HL-60 (cell line): Measurements from ENCODE around the gene AGAP1.

Source experiments
- DNase-seq, 2 experiments: peaks; one replicate each; pipeline ENCODE4 v3.0.0-alpha.2; 2010 to 2020; ENCODE audit warnings: low read depth in 1 of 2, low spot score in 1 of 2
- H3K27ac ChIP-seq: fragments of 250-450 bp; sonication (Bioruptor Pico); replicated peaks from 2 replicates; pipeline ENCODE4 v1.5.1; 2020; ENCODE audit warnings: mild to moderate bottlenecking, moderate library complexity
- H3K27me3 ChIP-seq: fragments of 250-450 bp; sonication (Bioruptor Pico); 2 replicates; pipeline ENCODE4 v1.5.1; 2021; ENCODE audit warnings: mild to moderate bottlenecking, moderate library complexity; ENCODE audit not compliant: insufficient read depth, poor library complexity, severe bottlenecking
- H3K4me3 ChIP-seq: replicated peaks from 2 replicates; pipeline ENCODE4 v1.5.1; 2011; ENCODE audit warnings: mild to moderate bottlenecking, control low read depth, low read length; ENCODE audit not compliant: insufficient read depth
- CTCF ChIP-seq: IDR thresholded peaks from one replicate; pipeline ENCODE4 v1.5.1; 2011; ENCODE audit warnings: low read length, control low read depth, inconsistent platforms; ENCODE audit not compliant: insufficient read depth
- GABPA ChIP-seq: IDR thresholded peaks from 2 replicates; pipeline ENCODE4 v1.6.1; 2012; ENCODE audit warnings: low read depth
- POLR2AphosphoS5 ChIP-seq: IDR thresholded peaks from 2 replicates; pipeline ENCODE4 v1.6.1; 2012; ENCODE audit warnings: low read depth
- REST ChIP-seq: IDR thresholded peaks from 2 replicates; pipeline ENCODE4 v1.6.1; 2012; ENCODE audit warnings: low read depth; ENCODE audit not compliant: insufficient replicate concordance
- SPI1 ChIP-seq: IDR thresholded peaks from 2 replicates; pipeline ENCODE4 v1.6.1; 2012; ENCODE audit warnings: low read depth, mild to moderate bottlenecking, borderline replicate concordance

The AGAP1 gene

GRCh38 chr2:235639428-235639773 lies 145.6 kb downstream of the AGAP1 start:
- Histone ChIP-seq H3K27ac (no peak overlapping the region), H3K4me3 (no peak overlapping the region), H3K27me3 (no peaks in the 10 kb centered on the region)
- TF ChIP-seq POLR2AphosphoS5 (no peak), REST (no peak), CTCF (no peak)
- no peak for DNase-seq

- TF ChIP-seq REST (no peak), GABPA (no peak), POLR2AphosphoS5 (no peak), SPI1 (no peak), CTCF (no peak)
- no peaks in the 10 kb centered on the region for H3K27me3 ChIP-seq
- no peak overlapping the region for H3K27ac ChIP-seq
- no peak overlapping the region for H3K4me3 ChIP-seq
- no peak for DNase-seq
Observed at GRCh38 chr2:235639885-235640284, 146.0 kb downstream of the AGAP1 start.

DNA sequence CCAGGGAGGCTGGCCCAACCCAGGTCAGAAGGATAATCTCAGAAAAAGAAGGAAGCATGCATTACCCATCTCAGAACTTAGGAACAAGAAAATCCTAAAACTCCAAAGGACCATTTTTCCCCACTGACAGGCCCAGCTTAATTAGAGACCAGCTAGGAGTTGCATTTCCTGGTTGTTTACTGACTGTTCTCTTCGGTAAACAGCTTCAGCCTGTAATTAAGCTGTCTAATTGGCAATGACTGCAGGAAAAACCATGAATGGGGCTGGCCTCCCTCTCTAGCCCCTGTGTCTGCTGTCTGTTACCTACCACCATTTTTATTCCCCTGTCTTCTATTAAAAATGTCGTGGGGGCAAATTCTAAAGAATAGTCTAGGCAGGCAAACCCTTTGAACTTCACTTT lies 146.5 kb downstream of the AGAP1 start:
- no peak for TF ChIP-seq SPI1
- DNase-seq: no peak
- H3K27ac ChIP-seq: no peak overlapping the region
- H3K27me3 ChIP-seq: no peaks in the 10 kb centered on the region
- no peak overlapping the region for H3K4me3 ChIP-seq

DNA sequence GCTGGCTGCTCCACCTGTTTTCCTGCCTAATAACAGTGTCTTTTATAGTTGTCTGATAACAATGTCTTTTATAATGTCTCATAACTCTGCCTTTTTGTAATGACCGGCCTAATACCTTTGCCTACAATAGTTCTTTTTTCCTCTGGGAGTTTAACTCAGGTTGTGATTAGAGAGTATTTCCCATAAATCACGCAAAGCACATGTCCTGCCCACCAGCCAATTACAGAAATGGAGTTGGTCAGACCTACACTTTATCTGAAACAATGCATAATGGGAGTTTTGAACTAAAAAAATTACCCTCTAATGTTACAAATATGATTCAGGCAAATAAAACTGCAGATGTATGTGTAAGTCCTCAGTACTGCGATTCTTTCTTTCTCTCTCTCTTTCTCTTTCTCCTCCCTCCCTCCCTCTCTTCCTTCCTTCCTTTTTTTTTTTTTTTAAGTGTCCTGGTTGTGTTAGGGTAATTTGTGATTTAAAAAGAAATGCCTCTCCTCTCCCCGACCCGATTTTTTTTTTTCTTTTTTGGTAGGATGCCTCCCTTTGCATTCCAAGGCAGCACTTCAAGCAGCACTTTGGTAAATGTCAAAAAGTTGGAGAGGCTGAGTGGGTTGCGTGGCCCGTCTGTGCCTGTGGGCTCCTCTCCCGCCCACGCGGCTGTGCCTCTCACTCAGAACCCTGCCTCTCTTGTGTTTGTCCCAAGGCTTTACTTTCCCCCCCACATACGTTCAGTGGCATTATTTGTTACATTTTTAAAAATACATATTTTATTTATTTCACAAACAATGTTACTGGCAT lies 147.3 kb downstream of the AGAP1 start:
- H3K27ac ChIP-seq: no peak overlapping the region
- no peak for DNase-seq
- no peak overlapping the region for H3K4me3 ChIP-seq
- no peaks in the 10 kb centered on the region for H3K27me3 ChIP-seq
- TF ChIP-seq CTCF (no peak), SPI1 (no peak), GABPA (no peak), POLR2AphosphoS5 (no peak), REST (no peak)
